Measurements from ENCODE around the gene SAFB. TPM values are rescaled to one million over a fixed set of nuclear protein-coding genes. Genes with fewer than 3 reads are reported as not detected.

SAFB gene
- total and polyA plus RNA-seq, 2 of the 4 experiments (the other 2 are of a cell fraction): 18.5 to 41.2 TPM

DNA sequence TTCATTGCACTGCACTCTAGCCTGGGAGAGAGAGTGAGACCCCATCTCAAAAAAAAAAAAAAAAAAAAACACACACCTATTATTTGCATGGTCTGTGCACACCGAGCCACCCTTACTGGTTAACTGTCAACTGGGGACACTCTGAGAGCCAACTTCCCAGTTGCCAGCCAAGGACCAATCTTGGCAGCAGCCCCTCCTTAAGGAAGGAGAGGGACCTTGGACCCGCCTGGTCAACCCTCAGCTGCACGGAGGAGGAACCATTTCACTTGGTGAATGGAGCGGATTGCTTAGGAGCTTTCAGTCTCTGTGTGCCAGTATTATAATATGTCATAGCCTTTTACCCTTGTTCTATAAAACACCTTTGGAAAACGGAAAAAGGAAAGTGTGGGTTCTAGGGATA is 32.5 kb downstream of the SAFB start:
- H3K14ac ChIP-seq (replicated peaks; ENCODE audit: low read depth, low read length): no peak overlapping the region
- no peak overlapping the region for H3K27ac ChIP-seq (ENCODE audit: insufficient read depth, low read length)
- H3K56ac ChIP-seq (ENCODE audit: extremely low read depth, insufficient read depth, low read length): no peak overlapping the region
- no peak overlapping the region for H2BK20ac ChIP-seq (ENCODE audit: low read depth, low read length)
- no peak overlapping the region for H2BK120ac ChIP-seq (ENCODE audit: low read depth, low read length)
- ATAC-seq (ENCODE audit: low read depth) (no peak), DNase-seq (no peak)
- no CpG with 5 or more reads among the region's 5 CpGs for WGBS, 2 experiments (ENCODE audit: extremely low coverage in 2 of 2, insufficient read length in 1 of 2)
- no peak overlapping the region for H3K4me2 ChIP-seq (ENCODE audit: low read depth, low read length)
- H3K18ac ChIP-seq (ENCODE audit: low read depth, low read length): no peak overlapping the region
- no peaks in the 10 kb centered on the region for H3K4me1 ChIP-seq (ENCODE audit: control insufficient read depth, insufficient read depth, low read length)
- no peak overlapping the region for H3K23ac ChIP-seq (ENCODE audit: low read depth, low read length)
- POLR2A ChIA-PET (ENCODE audit: unreplicated experiment): no interaction called here
- CTCF ChIA-PET: no interaction called here
- H2AK5ac ChIP-seq (ENCODE audit: low read depth, low read length): no peak overlapping the region
- in situ Hi-C loops (cut with MboI; ENCODE audit: low sequenced_read_pairs): no loop called here
- no peak overlapping the region for H2BK15ac ChIP-seq (ENCODE audit: low read depth, low read length)
- H3K27me3 ChIP-seq (ENCODE audit: control insufficient read depth, insufficient read depth, low read length): no peaks in the 10 kb centered on the region
- H2AK9ac ChIP-seq (replicated peaks; ENCODE audit: low read depth, low read length, poor library complexity): no peak overlapping the region
- no peak overlapping the region for H4K8ac ChIP-seq (ENCODE audit: low read depth in 2 of 2, low read length in 2 of 2)
- no peak overlapping the region for H2BK5ac ChIP-seq (ENCODE audit: low read depth, low read length, poor library complexity, severe bottlenecking)
- H3K9ac ChIP-seq (ENCODE audit: low read depth, low read length): no peak overlapping the region
- H3K4me3 ChIP-seq (ENCODE audit: insufficient read depth, low read depth, low read length): no peak overlapping the region
- intact Hi-C loops (cut with micrococcal nuclease): no loop called here
- H4K5ac ChIP-seq (ENCODE audit: low read depth, low read length): no peak overlapping the region
- H2AFZ ChIP-seq (replicated peaks; ENCODE audit: low read length, poor library complexity): no peak overlapping the region
- H4K91ac ChIP-seq (ENCODE audit: insufficient read depth, low read depth, low read length): no peak overlapping the region
- peaks cover 13 to 29% of the 10 kb centered on the region in 2 experiments for H3K79me1 ChIP-seq (ENCODE audit: low read depth in 1 of 2, low read length in 2 of 2)
- H3K9me1 ChIP-seq (ENCODE audit: insufficient read depth, low read length): 0 out of 2 replicates have a peak, but pooled peaks cover 2% of the 10 kb centered on the region
- TF ChIP-seq, protein P1, sequence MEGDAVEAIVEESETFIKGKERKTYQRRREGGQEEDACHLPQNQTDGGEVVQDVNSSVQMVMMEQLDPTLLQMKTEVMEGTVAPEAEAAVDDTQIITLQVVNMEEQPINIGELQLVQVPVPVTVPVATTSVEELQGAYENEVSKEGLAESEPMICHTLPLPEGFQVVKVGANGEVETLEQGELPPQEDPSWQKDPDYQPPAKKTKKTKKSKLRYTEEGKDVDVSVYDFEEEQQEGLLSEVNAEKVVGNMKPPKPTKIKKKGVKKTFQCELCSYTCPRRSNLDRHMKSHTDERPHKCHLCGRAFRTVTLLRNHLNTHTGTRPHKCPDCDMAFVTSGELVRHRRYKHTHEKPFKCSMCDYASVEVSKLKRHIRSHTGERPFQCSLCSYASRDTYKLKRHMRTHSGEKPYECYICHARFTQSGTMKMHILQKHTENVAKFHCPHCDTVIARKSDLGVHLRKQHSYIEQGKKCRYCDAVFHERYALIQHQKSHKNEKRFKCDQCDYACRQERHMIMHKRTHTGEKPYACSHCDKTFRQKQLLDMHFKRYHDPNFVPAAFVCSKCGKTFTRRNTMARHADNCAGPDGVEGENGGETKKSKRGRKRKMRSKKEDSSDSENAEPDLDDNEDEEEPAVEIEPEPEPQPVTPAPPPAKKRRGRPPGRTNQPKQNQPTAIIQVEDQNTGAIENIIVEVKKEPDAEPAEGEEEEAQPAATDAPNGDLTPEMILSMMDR (conservative IDR thresholded peaks at IDR 0.05; ENCODE audit: low read depth, low read length): no peak
- TF ChIP-seq MAFK (IDR thresholded peaks at IDR 0.05; ENCODE audit: low read depth, low read length) (no peak), RFX5 (IDR thresholded peaks at IDR 0.05; ENCODE audit: low read depth, low read length) (no peak), RCOR1 (IDR thresholded peaks at IDR 0.05; ENCODE audit: insufficient replicate concordance, low read length) (no peak), CHD1 (IDR thresholded peaks at IDR 0.05; ENCODE audit: low read depth, low read length) (no peak), MXI1 (IDR thresholded peaks at IDR 0.05; ENCODE audit: borderline replicate concordance, low read depth, low read length) (no peak), CEBPB (IDR thresholded peaks at IDR 0.05; ENCODE audit: low read depth, low read length) (no peak), BHLHE40 (IDR thresholded peaks at IDR 0.05; ENCODE audit: low read depth, low read length) (no peak), NFE2L2 (IDR thresholded peaks at IDR 0.05; ENCODE audit: low read depth, low read length) (no peak)
- TF ChIP-seq, protein P2, sequence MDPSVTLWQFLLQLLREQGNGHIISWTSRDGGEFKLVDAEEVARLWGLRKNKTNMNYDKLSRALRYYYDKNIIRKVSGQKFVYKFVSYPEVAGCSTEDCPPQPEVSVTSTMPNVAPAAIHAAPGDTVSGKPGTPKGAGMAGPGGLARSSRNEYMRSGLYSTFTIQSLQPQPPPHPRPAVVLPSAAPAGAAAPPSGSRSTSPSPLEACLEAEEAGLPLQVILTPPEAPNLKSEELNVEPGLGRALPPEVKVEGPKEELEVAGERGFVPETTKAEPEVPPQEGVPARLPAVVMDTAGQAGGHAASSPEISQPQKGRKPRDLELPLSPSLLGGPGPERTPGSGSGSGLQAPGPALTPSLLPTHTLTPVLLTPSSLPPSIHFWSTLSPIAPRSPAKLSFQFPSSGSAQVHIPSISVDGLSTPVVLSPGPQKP (IDR thresholded peaks at IDR 0.05; ENCODE audit: borderline replicate concordance, low read depth, low read length): no peak
- TF ChIP-seq, protein P3, sequence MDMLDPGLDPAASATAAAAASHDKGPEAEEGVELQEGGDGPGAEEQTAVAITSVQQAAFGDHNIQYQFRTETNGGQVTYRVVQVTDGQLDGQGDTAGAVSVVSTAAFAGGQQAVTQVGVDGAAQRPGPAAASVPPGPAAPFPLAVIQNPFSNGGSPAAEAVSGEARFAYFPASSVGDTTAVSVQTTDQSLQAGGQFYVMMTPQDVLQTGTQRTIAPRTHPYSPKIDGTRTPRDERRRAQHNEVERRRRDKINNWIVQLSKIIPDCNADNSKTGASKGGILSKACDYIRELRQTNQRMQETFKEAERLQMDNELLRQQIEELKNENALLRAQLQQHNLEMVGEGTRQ (IDR thresholded peaks at IDR 0.05; ENCODE audit: low read depth, low read length): no peak
- no peaks in the 10 kb centered on the region for H3K9me3 ChIP-seq (ENCODE audit: control insufficient read depth, insufficient read depth, low read length)
- H3K4ac ChIP-seq (ENCODE audit: low read depth, low read length): no peak overlapping the region
- no TSS peak for BruUV-seq (replicated peaks)
- no peaks in the 10 kb centered on the region; the same call in 1 of the 2 replicates for H4K20me1 ChIP-seq (ENCODE audit: insufficient read depth, low read length)
- H3K36me3 ChIP-seq (ENCODE audit: control insufficient read depth, insufficient read depth, low read length): peaks cover 79% of the 10 kb centered on the region
- dilution Hi-C loops (cut with HindIII; ENCODE audit: low sequenced_read_pairs, unreplicated experiment): no loop called here
